SU-DHL-6 (cell line): ENCODE measurements around the gene DCAF15.

Experiments used
- H2AFZ ChIP-seq: fragments of 200-600 bp; sonication (generic); 2 replicates; pipeline ENCODE4 v1.6.1; 2014; ENCODE audit warnings: low read depth, mild to moderate bottlenecking, moderate library complexity, mixed read lengths, antibody characterized with exemption, low read length; ENCODE audit not compliant: severe bottlenecking
- H3F3A ChIP-seq: fragments of 200-600 bp; shearing (Covaris generic); 2 replicates; pipeline ENCODE4 v1.6.0; 2016; ENCODE audit warnings: antibody characterized with exemption, mild to moderate bottlenecking; ENCODE audit not compliant: insufficient read depth
- H3K27ac ChIP-seq: fragments of 200-600 bp; sonication (generic); 2 replicates; pipeline ENCODE4 v1.5.1; 2016; ENCODE audit warnings: low read depth, mild to moderate bottlenecking, low read length, moderate library complexity, mixed read lengths
- H3K27me3 ChIP-seq: fragments of 200-600 bp; sonication (generic), shearing (Covaris generic); 2 replicates; pipeline ENCODE4 v1.6.0; 2014; ENCODE audit warnings: mild to moderate bottlenecking, low read length
- H3K36me3 ChIP-seq: fragments of 200-600 bp; sonication (generic); 2 replicates; pipeline ENCODE4 v1.6.1; 2014; ENCODE audit warnings: mild to moderate bottlenecking, low read length, mixed read lengths
- H3K4me2 ChIP-seq: fragments of 300-600, 200-600 bp; shearing (Covaris generic), sonication (generic); 2 replicates; pipeline ENCODE4 v1.6.0; 2014; ENCODE audit warnings: low read length, low read depth, mild to moderate bottlenecking; ENCODE audit not compliant: poor library complexity, severe bottlenecking
- H3K4me3 ChIP-seq: fragments of 200-600 bp; sonication (generic); 2 replicates; pipeline ENCODE4 v1.5.1; 2014; ENCODE audit warnings: antibody characterized with exemption, low read length, mild to moderate bottlenecking, mixed read lengths; ENCODE audit not compliant: insufficient read depth, poor library complexity, severe bottlenecking
- H3K79me2 ChIP-seq: fragments of 200-600 bp; sonication (generic); 2 replicates; pipeline ENCODE4 v1.6.1; 2014; ENCODE audit warnings: mild to moderate bottlenecking, low read length, moderate library complexity; ENCODE audit not compliant: insufficient read depth
- H3K9ac ChIP-seq: fragments of 200-600 bp; sonication (generic); 2 replicates; pipeline ENCODE4 v1.7.0; 2014; ENCODE audit warnings: mild to moderate bottlenecking, low read length
- H3K9me2 ChIP-seq: fragments of 200-600 bp; sonication (generic); replicated peaks from 2 replicates; pipeline ENCODE4 v1.6.1; 2014; ENCODE audit warnings: low read length; ENCODE audit not compliant: insufficient read depth
- H3K9me3 ChIP-seq: fragments of 200-600 bp; sonication (generic); 2 replicates; pipeline ENCODE4 v1.6.1; 2014; ENCODE audit warnings: low read length, mixed read lengths; ENCODE audit not compliant: insufficient read depth
- H4K20me1 ChIP-seq: fragments of 200-600 bp; sonication (generic); 2 replicates; pipeline ENCODE4 v1.6.1; 2014; ENCODE audit warnings: low read depth, mild to moderate bottlenecking, antibody characterized with exemption, low read length, moderate library complexity, mixed read lengths
- CTCF ChIP-seq: fragments of 200-600 bp; sonication (generic); IDR thresholded peaks from one replicate; pipeline ENCODE4 v1.5.1; 2017; ENCODE audit warnings: antibody characterized with exemption, mild to moderate bottlenecking, low read length, moderate library complexity; ENCODE audit not compliant: insufficient read depth, poor library complexity, severe bottlenecking
- EZH2phosphoT487 ChIP-seq: fragments of 200-600 bp; sonication (generic), shearing (Covaris generic); conservative IDR thresholded peaks from 2 replicates; pipeline ENCODE4 v1.6.1; 2018; ENCODE audit warnings: mild to moderate bottlenecking, antibody characterized with exemption, low read length, moderate library complexity, mixed read lengths

Gene DCAF15

GRCh38 chr19:13990085-13990484, 37.8 kb downstream of the DCAF15 start:
- peaks cover 20% of the 10 kb centered on the region for H3F3A ChIP-seq
- no peaks in the 10 kb centered on the region for H3K9me3 ChIP-seq
- H3K27me3 ChIP-seq: no peaks in the 10 kb centered on the region
- no peaks in the 10 kb centered on the region for H3K36me3 ChIP-seq
- no peak overlapping the region for H3K4me2 ChIP-seq
- TF ChIP-seq EZH2phosphoT487 (no peak), CTCF (no peak)
- H4K20me1 ChIP-seq: no peaks in the 10 kb centered on the region
- H3K4me3 ChIP-seq: no peak overlapping the region
- H2AFZ ChIP-seq: no peak overlapping the region
- no peak overlapping the region for H3K27ac ChIP-seq
- H3K9ac ChIP-seq: no peak overlapping the region
- no peaks in the 10 kb centered on the region for H3K79me2 ChIP-seq
- no peaks in the 10 kb centered on the region for H3K9me2 ChIP-seq

- TF ChIP-seq EZH2phosphoT487 (no peak), CTCF (no peak)
- peaks cover 1% of the 10 kb centered on the region; the same call in 1 of the 2 replicates for H3F3A ChIP-seq
- no peaks in the 10 kb centered on the region for H3K36me3 ChIP-seq
- H4K20me1 ChIP-seq: no peaks in the 10 kb centered on the region
- no peaks in the 10 kb centered on the region for H3K9me2 ChIP-seq
- no peak overlapping the region for H3K4me2 ChIP-seq
- no peak overlapping the region for H3K9ac ChIP-seq
- no peaks in the 10 kb centered on the region for H3K9me3 ChIP-seq
- H3K27ac ChIP-seq: no peak overlapping the region
- no peaks in the 10 kb centered on the region for H3K27me3 ChIP-seq
- no peak overlapping the region for H3K4me3 ChIP-seq
- H3K79me2 ChIP-seq: no peaks in the 10 kb centered on the region
- H2AFZ ChIP-seq: no peak overlapping the region
These were observed 39.7 kb downstream of the DCAF15 start for GRCh38 chr19:13992025-13992424.

- no peak overlapping the region for H3K27ac ChIP-seq
- no peak overlapping the region for H3K9ac ChIP-seq
- no peak overlapping the region for H3K4me3 ChIP-seq
- H3K79me2 ChIP-seq: no peaks in the 10 kb centered on the region; the same call in 1 of the 2 replicates
- H3K36me3 ChIP-seq: no peaks in the 10 kb centered on the region
- no peak for TF ChIP-seq EZH2phosphoT487
- TF ChIP-seq CTCF: no peak
- no peaks in the 10 kb centered on the region for H3K9me2 ChIP-seq
- H3F3A ChIP-seq: no peaks in the 10 kb centered on the region
- H2AFZ ChIP-seq: no peak overlapping the region
- no peaks in the 10 kb centered on the region for H4K20me1 ChIP-seq
- no peaks in the 10 kb centered on the region for H3K9me3 ChIP-seq
- H3K27me3 ChIP-seq: no peaks in the 10 kb centered on the region
- H3K4me2 ChIP-seq: no peak overlapping the region
These were observed 41.4 kb downstream of the DCAF15 start for GRCh38 chr19:13993590-13994300.
